HG02938 (cell line): Measurements from ENCODE around the gene BICD1.
A peak's percentile ranks its signal among the peaks of the same experiment; 100 is the strongest.

Experiments used
- ATAC-seq: cut with Tn5 transposase; IDR thresholded peaks from one replicate; pipeline ENCODE4 v1.9.1; 2021; ENCODE audit warnings: mild to moderate bottlenecking, moderate library complexity; ENCODE audit not compliant: unreplicated experiment

BICD1 gene

GRCh38 chr12:32100888-32101287, 5.8 kb upstream of the BICD1 start:
- ATAC-seq, result no peak

DNA sequence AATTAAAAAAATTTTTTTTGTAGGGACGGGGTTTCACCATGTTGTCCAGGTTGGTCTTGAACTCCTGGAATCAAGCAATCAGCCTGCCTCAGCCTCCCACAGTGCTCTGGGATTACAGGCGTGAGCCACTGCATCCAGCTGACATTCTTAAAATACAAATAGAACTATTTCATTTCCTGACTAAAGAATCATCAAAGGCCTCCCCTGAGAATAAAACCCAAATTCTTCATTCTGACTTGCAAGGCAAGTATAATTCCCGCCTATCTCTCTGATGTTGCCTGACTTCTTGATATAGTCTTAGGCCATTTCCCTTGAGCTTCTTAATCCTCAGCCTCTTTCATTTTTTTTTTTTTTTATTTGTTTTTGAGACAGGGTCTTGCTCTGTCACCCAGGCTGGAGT, 4.4 kb upstream of the BICD1 start:
- ATAC-seq, result no peak

DNA sequence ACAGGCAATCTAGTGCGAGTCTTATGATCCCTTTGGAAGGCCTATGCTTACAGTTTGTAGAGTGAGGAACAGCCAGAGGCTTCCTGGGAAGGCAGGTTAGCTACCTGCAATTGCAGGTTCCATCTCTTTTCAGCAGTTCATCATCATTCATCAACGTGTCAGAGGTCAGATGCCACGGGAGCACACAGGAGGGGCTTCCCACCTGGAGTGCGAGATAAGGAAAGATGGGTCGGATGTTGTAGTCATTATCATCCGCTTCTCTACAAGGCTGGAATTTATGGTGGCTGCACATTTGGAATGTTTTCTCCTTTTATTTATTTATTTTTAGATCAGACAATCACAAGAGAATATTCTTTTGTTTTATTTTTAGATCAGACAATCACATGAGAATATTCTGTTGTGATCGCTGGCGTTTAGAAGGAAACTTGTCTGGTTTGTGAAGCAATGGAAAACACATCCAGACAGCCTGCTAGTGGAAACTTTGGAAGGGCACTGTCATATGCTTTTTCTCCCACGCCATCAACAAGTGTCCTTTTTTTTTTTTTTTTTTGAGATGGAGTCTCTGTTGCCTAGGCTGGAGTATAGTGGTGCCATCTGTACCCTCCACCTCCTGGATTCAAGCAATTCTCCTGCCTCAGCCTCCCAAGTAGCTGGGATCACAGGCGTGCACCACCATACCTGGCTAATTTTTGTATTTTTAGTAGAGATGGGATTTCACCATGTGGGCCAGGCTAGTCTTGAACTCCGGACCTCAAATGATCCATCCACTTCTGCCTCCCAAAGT, 1.9 kb upstream of the BICD1 start:
- no peak for ATAC-seq

- no peak for ATAC-seq
These were observed 596 bp upstream of the BICD1 start for GRCh38 chr12:32105986-32106516.

DNA sequence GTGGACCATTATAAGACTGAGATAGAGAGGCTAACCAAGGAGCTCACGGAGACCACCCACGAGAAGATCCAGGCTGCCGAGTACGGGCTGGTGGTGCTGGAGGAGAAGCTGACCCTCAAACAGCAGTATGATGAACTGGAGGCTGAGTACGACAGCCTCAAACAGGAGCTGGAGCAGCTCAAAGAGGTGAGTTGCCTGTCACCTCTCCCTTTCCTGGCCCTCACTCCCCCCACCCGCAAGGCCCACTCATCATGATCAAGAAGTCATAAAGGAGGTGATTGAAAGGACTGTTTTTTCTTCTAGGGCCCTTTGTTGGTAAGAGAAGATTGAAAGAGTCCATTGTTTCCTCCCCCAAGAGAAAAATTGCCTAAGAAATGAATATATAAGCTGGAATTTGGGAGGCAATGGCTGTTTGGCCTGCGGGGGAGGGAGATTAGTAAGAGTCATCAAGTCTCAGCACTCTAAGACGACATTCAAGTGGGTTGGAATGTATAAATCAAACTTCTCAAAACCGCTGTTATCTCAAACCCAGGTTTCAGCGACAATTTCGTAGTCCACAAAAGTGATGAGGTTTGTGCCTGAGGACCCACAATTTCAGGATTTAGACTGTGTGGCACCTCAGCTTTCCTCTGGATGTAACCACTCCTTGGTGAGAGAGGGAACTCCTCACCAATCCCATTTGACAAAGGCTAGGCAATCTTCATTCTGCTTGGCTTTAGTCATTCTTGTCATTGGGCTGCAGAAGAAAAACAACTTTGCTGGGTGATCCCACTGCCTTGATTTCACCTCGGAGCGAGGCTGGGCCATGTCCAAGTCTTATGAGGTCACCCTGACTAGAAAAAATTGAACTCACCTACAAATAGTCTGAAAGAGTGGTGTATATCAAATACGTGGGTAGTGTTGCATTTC, 966 bp downstream of the BICD1 start:
- ATAC-seq, result peak; percentile 7

DNA sequence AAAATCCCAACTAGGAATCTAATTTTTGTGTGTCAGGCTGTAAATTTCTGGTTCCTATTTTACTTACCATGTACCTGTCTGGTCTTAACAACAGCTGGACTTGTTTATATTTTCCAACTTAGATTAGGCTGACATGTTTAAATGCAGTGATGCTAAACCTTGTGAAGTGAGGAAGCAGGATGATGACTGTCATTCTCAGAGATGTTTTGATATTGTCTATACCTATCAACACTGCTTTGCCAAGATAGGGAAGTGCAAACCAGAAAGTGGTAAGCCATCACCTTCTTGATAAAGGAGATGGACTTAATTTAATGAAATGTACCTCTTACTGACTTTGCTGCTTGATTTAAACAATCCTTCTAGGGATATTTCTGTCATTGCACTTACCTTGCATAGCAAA, 2.1 kb downstream of the BICD1 start:
- no peak for ATAC-seq

GRCh38 chr12:32110417-32110816, 3.8 kb downstream of the BICD1 start:
- no peak for ATAC-seq

DNA sequence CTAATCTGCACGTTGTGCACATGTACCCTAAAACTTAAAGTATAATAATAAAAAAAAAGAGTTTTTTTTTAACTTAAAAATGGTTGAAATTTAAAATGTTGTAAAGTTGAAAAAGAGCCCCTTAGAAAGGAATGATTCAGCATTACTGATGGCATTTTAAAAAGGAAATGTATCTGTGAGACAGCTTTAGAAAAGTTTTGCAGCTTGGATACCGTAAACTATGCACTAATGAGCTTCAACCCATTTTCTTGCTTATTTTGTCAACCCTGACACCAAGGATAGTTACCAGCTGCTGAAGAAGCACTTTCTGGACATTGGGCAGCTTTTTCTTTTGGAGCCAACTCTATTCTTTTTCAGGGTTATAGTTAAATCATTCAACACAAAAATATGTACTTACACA, 4.3 kb downstream of the BICD1 start:
- ATAC-seq, result no peak

GRCh38 chr12:32115404-32116104, 8.9 kb downstream of the BICD1 start:
- ATAC-seq, result no peak

GRCh38 chr12:32116897-32117296, 10.2 kb downstream of the BICD1 start:
- no peak for ATAC-seq

GRCh38 chr12:32117316-32117715, 10.7 kb downstream of the BICD1 start:
- ATAC-seq, result no peak

DNA sequence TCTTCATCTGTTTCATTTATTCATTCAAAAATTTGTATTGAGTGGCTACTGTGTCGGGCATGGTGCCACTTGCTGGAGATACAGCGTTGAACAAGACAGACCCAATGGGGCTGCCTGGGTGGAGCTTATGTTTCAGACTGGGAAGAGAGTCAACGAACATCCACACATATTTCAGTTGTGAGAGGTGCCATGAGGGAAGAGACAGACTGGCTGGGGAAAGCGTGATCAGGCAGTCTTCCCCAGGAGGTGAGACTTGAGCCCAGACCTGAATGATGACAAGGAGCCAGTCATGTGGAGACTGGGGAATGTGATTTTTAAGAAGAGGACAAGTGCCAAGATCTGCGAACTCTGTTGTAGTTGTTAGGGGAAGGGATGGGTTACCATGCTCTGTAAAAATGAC, 12.2 kb downstream of the BICD1 start:
- no peak for ATAC-seq

GRCh38 chr12:32120419-32120818, 13.8 kb downstream of the BICD1 start:
- no peak for ATAC-seq

GRCh38 chr12:32124637-32125036, 18.0 kb downstream of the BICD1 start:
- ATAC-seq, result no peak

DNA sequence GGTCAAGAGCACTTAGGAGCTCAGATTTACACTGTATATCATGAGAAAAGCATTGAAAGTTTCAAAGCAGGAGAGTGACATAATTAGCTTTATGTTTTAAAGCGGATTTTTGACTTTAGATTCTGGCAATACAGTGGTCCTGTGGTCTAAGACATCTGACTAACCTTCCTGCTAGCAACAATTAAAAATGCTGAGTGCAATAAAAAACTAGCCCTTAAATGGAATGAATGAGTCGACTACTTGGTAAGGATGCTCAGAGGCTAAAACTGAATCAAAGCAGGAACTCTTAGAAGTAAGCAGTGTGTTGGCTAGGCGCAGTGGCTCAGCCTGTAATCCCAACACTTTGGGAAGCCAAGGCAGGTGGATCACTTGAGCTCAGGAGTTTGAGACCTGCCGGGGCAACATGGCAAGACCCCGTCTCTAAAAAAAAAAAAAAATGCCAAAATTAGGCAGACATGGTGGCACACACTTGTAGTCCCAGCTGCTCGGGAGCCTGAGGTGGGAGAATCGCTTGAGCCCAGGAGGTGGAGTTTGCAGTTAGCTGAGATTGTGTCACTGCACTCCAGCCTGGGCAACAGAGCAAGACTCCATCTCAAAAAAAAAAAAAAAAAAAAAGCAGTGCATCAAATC, 18.9 kb downstream of the BICD1 start:
- no peak for ATAC-seq

DNA sequence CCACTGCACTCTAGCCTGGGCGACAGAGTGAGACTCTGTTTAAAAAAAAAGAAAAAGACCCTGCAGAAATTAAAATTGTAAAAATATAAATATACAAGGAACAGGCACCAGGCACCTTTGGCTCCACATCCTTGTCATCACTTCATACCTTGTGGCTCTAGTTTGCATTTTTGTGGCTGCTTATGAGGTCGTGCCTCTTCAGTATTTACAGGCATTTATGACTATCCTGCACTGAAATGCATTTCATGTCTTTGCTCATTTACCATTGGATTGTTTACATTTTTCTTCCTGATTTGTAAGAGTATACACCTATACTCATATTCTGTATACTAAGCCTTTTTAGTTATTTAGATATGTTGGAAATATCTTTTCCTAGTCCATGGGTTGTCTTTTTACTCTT, 20.1 kb downstream of the BICD1 start:
- no peak for ATAC-seq

DNA sequence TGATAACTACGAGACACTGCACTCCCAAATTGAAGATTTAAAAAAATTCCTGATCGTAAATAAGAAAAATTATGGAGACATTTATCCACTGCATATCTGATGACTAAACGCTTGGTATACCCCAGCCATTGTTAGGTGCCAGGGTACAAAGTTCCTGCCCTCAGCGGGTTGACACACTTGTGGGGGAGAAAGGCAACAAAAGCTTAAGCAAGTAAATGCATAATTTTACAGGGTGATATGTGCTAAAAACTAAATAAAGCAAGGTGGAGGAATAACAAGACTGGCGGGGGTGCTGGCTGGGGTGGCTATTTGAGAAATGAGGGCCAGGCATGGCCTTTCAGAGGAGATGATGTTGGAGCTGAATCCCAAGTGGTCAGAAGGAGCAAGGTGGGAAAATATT, 25.0 kb downstream of the BICD1 start:
- no peak for ATAC-seq

GRCh38 chr12:32134101-32134888, 27.6 kb downstream of the BICD1 start:
- peak; percentile 68 for ATAC-seq

GRCh38 chr12:32135967-32136366, 29.3 kb downstream of the BICD1 start:
- ATAC-seq, result no peak

GRCh38 chr12:32136404-32136803, 29.8 kb downstream of the BICD1 start:
- ATAC-seq, result no peak
